HEK293 (cell line): ENCODE measurements around the gene ZFR.

Experiments
- CTCF ChIA-PET: fragments of 350-600 bp; formaldehyde crosslinking; extraction: SDS; loops from one replicate; lab custom pipeline; 2021; ENCODE audit warnings: antibody characterized with exemption; lab: Yijun Ruan, JAX
- POLR2A ChIA-PET: fragments of 300-600 bp; formaldehyde crosslinking; extraction: SDS; loops from one replicate; lab custom pipeline; 2020; ENCODE audit warnings: antibody characterized with exemption, inconsistent platforms; lab: Yijun Ruan, JAX
- H3K27ac ChIP-seq: fragments of 200-500 bp; sonication (Bioruptor generic); 2 replicates; pipeline ENCODE4 v1.5.1; 2014; ENCODE audit warnings: low read depth, low read length, control low read depth, inconsistent platforms; ENCODE audit errors: extremely low read depth
- H3K36me3 ChIP-seq, 2 experiments: fragments of 200-500 bp in 1 of 2; sonication (Bioruptor generic) in 1 of 2; 1 replicate in 1 of 2; 2 replicates in 1 of 2; pipeline ENCODE4 v1.5.1; 2014 to 2017; ENCODE audit warnings: inconsistent platforms in 2 of 2, low read length in 2 of 2; ENCODE audit not compliant: control insufficient read depth in 2 of 2, insufficient read depth in 1 of 2
- H3K4me1 ChIP-seq: fragments of 200-500 bp; sonication (Bioruptor generic); 2 replicates; pipeline ENCODE4 v1.5.1; 2014; ENCODE audit warnings: mild to moderate bottlenecking, low read length, inconsistent platforms; ENCODE audit not compliant: control insufficient read depth, insufficient read depth
- H3K4me3 ChIP-seq: 2 replicates; pipeline ENCODE4 v1.5.1; 2011; ENCODE audit warnings: low read depth, mild to moderate bottlenecking, control low read depth, low read length, moderate library complexity
- H3K9me3 ChIP-seq: fragments of 200-500 bp; sonication (Bioruptor generic); 2 replicates; pipeline ENCODE4 v1.5.1; 2014; ENCODE audit warnings: low read depth, low read length, inconsistent platforms; ENCODE audit not compliant: control insufficient read depth, insufficient read depth
- AEBP2 ChIP-seq: fragments of 450-650 bp; formaldehyde crosslinking; IDR thresholded peaks from 2 replicates; pipeline ENCODE4 v1.5.1; 2016; ENCODE audit warnings: missing biosample characterization, missing genetic modification characterization, borderline replicate concordance
- TCF7L2 ChIP-seq: IDR thresholded peaks from 2 replicates; pipeline ENCODE4 v1.6.1; 2011; ENCODE audit warnings: low read depth, mild to moderate bottlenecking, inconsistent platforms, low read length, moderate library complexity, borderline replicate concordance
- ZBTB1 ChIP-seq: fragments of 450-650 bp; formaldehyde crosslinking; IDR thresholded peaks from 2 replicates; pipeline ENCODE4 v1.5.1; 2016; ENCODE audit warnings: missing biosample characterization, missing genetic modification characterization
- ZBTB6 ChIP-seq: fragments of 450-650 bp; formaldehyde crosslinking; IDR thresholded peaks from 2 replicates; pipeline ENCODE4 v1.5.1; 2017; ENCODE audit warnings: missing biosample characterization, missing genetic modification characterization
- ZNF114 ChIP-seq: fragments of 450-650 bp; formaldehyde crosslinking; IDR thresholded peaks from 2 replicates; pipeline ENCODE4 v1.5.0; 2017; ENCODE audit warnings: missing biosample characterization, missing genetic modification characterization
- ZNF146 ChIP-seq: fragments of 450-650 bp; formaldehyde crosslinking; IDR thresholded peaks from 2 replicates; pipeline ENCODE4 v1.5.1; 2016; ENCODE audit warnings: missing biosample characterization, missing genetic modification characterization
- ZNF16 ChIP-seq: fragments of 450-650 bp; formaldehyde crosslinking; IDR thresholded peaks from 2 replicates; pipeline ENCODE4 v1.5.1; 2016; ENCODE audit warnings: low read depth, missing biosample characterization, missing genetic modification characterization
- ZNF184 ChIP-seq: fragments of 450-650 bp; IDR thresholded peaks from 2 replicates; pipeline ENCODE4 v1.5.1; 2018; ENCODE audit warnings: missing biosample characterization, mild to moderate bottlenecking, missing genetic modification characterization
- ZNF214 ChIP-seq: fragments of 450-650 bp; formaldehyde crosslinking; IDR thresholded peaks from 2 replicates; pipeline ENCODE4 v1.5.1; 2017; ENCODE audit warnings: missing biosample characterization, mild to moderate bottlenecking, missing genetic modification characterization, borderline replicate concordance
- ZNF23 ChIP-seq: fragments of 450-650 bp; formaldehyde crosslinking; IDR thresholded peaks from 2 replicates; pipeline ENCODE4 v1.5.1; 2016; ENCODE audit warnings: missing biosample characterization, missing genetic modification characterization, borderline replicate concordance
- ZNF248 ChIP-seq: fragments of 450-650 bp; formaldehyde crosslinking; IDR thresholded peaks from 2 replicates; pipeline ENCODE4 v1.5.1; 2017; ENCODE audit warnings: missing biosample characterization, missing genetic modification characterization
- ZNF426 ChIP-seq: fragments of 450-650 bp; formaldehyde crosslinking; IDR thresholded peaks from 2 replicates; pipeline ENCODE4 v1.5.1; 2017; ENCODE audit warnings: missing biosample characterization, missing genetic modification characterization, mild to moderate bottlenecking, inconsistent platforms, moderate library complexity
- ZNF530 ChIP-seq: fragments of 450-650 bp; formaldehyde crosslinking; IDR thresholded peaks from 2 replicates; pipeline ENCODE4 v1.5.1; 2016; ENCODE audit warnings: low read depth, missing biosample characterization, missing genetic modification characterization
- ZNF549 ChIP-seq: fragments of 450-650 bp; IDR thresholded peaks from 2 replicates; pipeline ENCODE4 v1.5.1; 2018; ENCODE audit warnings: missing biosample characterization, missing genetic modification characterization, mild to moderate bottlenecking, inconsistent platforms, moderate library complexity
- ZNF580 ChIP-seq: fragments of 450-650 bp; formaldehyde crosslinking; IDR thresholded peaks from 2 replicates; pipeline ENCODE4 v1.5.1; 2016; ENCODE audit warnings: missing biosample characterization, missing genetic modification characterization
- ZNF768 ChIP-seq: fragments of 450-650 bp; formaldehyde crosslinking; IDR thresholded peaks from 2 replicates; pipeline ENCODE4 v1.5.1; 2018; ENCODE audit warnings: missing biosample characterization, mild to moderate bottlenecking, missing genetic modification characterization
- ZNF785 ChIP-seq: fragments of 450-650 bp; formaldehyde crosslinking; IDR thresholded peaks from 2 replicates; pipeline ENCODE4 v1.5.1; 2016; ENCODE audit warnings: missing biosample characterization, missing genetic modification characterization
- ZSCAN18 ChIP-seq: fragments of 450-650 bp; formaldehyde crosslinking; IDR thresholded peaks from 2 replicates; pipeline ENCODE4 v1.5.1; 2016; ENCODE audit warnings: missing biosample characterization, missing genetic modification characterization
- TF ChIP-seq, protein P1 (sequence below): fragments of 450-650 bp; formaldehyde crosslinking; conservative IDR thresholded peaks from 2 replicates; pipeline ENCODE4 v1.5.1; 2016; ENCODE audit warnings: low read depth, missing biosample characterization, missing genetic modification characterization
- TF ChIP-seq, protein P2 (sequence below): fragments of 450-650 bp; formaldehyde crosslinking; IDR thresholded peaks from 2 replicates; pipeline ENCODE4 v1.5.1; 2016; ENCODE audit warnings: missing biosample characterization, missing genetic modification characterization
- TF ChIP-seq, protein P3 (sequence below): fragments of 450-650 bp; formaldehyde crosslinking; IDR thresholded peaks from 2 replicates; pipeline ENCODE4 v1.5.1; 2016; ENCODE audit warnings: missing biosample characterization, missing genetic modification characterization

ZFR gene

GRCh38 chr5:32329395-32329834 is 115.1 kb downstream of the ZFR start (continued):
- TF ChIP-seq ZNF580, result peak; percentile 56; the same call in 1 of the 2 replicates
- no peak for TF ChIP-seq ZNF426 (tag by site-specific recombination)
- no peak for TF ChIP-seq AEBP2 (tag by site-specific recombination)
- no peak for TF ChIP-seq ZNF16 (tag by site-specific recombination)
- TF ChIP-seq, protein P1, sequence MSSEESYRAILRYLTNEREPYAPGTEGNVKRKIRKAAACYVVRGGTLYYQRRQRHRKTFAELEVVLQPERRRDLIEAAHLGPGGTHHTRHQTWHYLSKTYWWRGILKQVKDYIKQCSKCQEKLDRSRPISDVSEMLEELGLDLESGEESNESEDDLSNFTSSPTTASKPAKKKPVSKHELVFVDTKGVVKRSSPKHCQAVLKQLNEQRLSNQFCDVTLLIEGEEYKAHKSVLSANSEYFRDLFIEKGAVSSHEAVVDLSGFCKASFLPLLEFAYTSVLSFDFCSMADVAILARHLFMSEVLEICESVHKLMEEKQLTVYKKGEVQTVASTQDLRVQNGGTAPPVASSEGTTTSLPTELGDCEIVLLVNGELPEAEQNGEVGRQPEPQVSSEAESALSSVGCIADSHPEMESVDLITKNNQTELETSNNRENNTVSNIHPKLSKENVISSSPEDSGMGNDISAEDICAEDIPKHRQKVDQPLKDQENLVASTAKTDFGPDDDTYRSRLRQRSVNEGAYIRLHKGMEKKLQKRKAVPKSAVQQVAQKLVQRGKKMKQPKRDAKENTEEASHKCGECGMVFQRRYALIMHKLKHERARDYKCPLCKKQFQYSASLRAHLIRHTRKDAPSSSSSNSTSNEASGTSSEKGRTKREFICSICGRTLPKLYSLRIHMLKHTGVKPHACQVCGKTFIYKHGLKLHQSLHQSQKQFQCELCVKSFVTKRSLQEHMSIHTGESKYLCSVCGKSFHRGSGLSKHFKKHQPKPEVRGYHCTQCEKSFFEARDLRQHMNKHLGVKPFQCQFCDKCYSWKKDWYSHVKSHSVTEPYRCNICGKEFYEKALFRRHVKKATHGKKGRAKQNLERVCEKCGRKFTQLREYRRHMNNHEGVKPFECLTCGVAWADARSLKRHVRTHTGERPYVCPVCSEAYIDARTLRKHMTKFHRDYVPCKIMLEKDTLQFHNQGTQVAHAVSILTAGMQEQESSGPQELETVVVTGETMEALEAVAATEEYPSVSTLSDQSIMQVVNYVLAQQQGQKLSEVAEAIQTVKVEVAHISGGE, result no peak

- CTCF ChIA-PET, result interaction anchor here (0.6 kb wide), 1 partner anchor 233 kb away, joined by 3 read pairs; no protein-coding TSS in a partner anchor
- H3K9me3 ChIP-seq, result no peaks in the 10 kb centered on the region
- no peaks in the 10 kb centered on the region for H3K4me1 ChIP-seq
- H3K27ac ChIP-seq, result no peak overlapping the region
- POLR2A ChIA-PET, result no interaction called here
- H3K36me3 ChIP-seq, result no peaks in the 10 kb centered on the region
- TF ChIP-seq, protein P2, sequence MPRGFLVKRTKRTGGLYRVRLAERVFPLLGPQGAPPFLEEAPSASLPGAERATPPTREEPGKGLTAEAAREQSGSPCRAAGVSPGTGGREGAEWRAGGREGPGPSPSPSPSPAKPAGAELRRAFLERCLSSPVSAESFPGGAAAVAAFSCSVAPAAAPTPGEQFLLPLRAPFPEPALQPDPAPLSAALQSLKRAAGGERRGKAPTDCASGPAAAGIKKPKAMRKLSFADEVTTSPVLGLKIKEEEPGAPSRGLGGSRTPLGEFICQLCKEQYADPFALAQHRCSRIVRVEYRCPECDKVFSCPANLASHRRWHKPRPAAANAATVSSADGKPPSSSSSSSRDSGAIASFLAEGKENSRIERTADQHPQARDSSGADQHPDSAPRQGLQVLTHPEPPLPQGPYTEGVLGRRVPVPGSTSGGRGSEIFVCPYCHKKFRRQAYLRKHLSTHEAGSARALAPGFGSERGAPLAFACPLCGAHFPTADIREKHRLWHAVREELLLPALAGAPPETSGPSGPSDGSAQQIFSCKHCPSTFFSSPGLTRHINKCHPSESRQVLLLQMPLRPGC, result no peak
- TF ChIP-seq ZNF146 (tag by site-specific recombination) (no peak), ZBTB1 (tag by site-specific recombination) (no peak), ZNF184 (tag by site-specific recombination) (no peak), ZNF768 (tag by site-specific recombination) (no peak), ZNF248 (tag by site-specific recombination) (no peak), ZNF549 (tag by site-specific recombination) (no peak), ZNF23 (no peak), ZNF114 (tag by site-specific recombination) (no peak)
- TF ChIP-seq, protein P3, sequence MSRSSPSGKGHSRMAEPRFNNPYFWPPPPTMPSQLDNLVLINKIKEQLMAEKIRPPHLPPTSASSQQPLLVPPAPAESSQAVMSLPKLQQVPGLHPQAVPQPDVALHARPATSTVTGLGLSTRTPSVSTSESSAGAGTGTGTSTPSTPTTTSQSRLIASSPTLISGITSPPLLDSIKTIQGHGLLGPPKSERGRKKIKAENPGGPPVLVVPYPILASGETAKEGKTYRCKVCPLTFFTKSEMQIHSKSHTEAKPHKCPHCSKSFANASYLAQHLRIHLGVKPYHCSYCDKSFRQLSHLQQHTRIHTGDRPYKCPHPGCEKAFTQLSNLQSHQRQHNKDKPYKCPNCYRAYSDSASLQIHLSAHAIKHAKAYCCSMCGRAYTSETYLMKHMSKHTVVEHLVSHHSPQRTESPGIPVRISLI, result no peak
- H3K4me3 ChIP-seq, result no peak overlapping the region
These were observed 118.2 kb downstream of the ZFR start for GRCh38 chr5:32326216-32326772.

DNA sequence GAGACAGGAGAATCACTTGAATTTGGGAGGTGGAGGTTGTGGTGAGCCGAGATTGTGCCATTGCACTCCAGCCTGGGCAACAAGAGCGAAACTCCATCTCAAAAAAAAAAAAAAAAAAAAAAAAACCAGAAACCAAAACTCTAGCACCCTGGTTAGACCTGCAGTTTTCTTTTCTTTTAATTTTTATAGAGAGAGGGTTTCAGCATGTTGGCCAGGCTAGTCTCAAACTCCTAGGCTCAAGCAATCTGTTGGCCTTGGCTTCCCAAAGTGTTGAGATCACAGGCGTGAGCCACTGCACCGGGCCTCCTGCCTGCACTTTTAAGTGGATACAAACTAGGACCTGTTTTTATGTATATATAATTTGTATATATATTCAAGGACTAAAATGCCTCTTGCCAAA is 118.9 kb downstream of the ZFR start:
- no peak overlapping the region for H3K27ac ChIP-seq
- CTCF ChIA-PET, result no interaction called here
- no peaks in the 10 kb centered on the region for H3K36me3 ChIP-seq
- no peak overlapping the region for H3K4me3 ChIP-seq
- POLR2A ChIA-PET, result interaction anchor here (0.6 kb wide), 1 partner anchor 140 kb away, joined by 4 read pairs; no protein-coding TSS in a partner anchor
- no peaks in the 10 kb centered on the region for H3K4me1 ChIP-seq
- H3K9me3 ChIP-seq, result no peaks in the 10 kb centered on the region
- TF ChIP-seq ZNF214 (tag by site-specific recombination) (no peak), TCF7L2 (no peak), ZNF114 (tag by site-specific recombination) (no peak), ZNF785 (tag by site-specific recombination) (no peak), ZBTB6 (no peak), ZSCAN18 (no peak), ZNF530 (no peak)
